CD4-positive, CD25-positive, alpha-beta regulatory T cell (primary cell): ENCODE results near the gene LIN7A. TPM values are rescaled to one million over a fixed set of nuclear protein-coding genes. Genes with fewer than 3 reads are reported as not detected.

Experiments used
- ATAC-seq, 2 donors: fragments of 150-1000 bp; cut with Tn5 transposase; one replicate each; pipeline ENCODE4 v1.10.0; 2021; ENCODE audit warnings: low read depth in 2 of 2, moderate number of reproducible peaks in 2 of 2, moderate library complexity in 1 of 2
- DNase-seq, 3 donors: peaks; one replicate each; pipeline versions ENCODE4 v3.0.0 to v3.0.0-alpha.2; 2012 to 2022; ENCODE audit warnings: mixed read lengths in 1 of 3
- H3K27ac ChIP-seq: one replicate; pipeline ENCODE4 v1.7.0; 2013; ENCODE audit warnings: mild to moderate bottlenecking, low read length; ENCODE audit not compliant: insufficient read depth, poor library complexity, severe bottlenecking
- H3K27me3 ChIP-seq: one replicate; pipeline ENCODE4 v1.7.0; 2013; ENCODE audit warnings: low read length; ENCODE audit not compliant: control insufficient read depth, insufficient read depth
- H3K36me3 ChIP-seq: one replicate; pipeline ENCODE4 v1.7.0; 2013; ENCODE audit warnings: mild to moderate bottlenecking, low read length, moderate library complexity; ENCODE audit not compliant: control insufficient read depth, insufficient read depth
- H3K4me1 ChIP-seq: 2 replicates; pipeline ENCODE4 v1.7.0; 2013; ENCODE audit warnings: mild to moderate bottlenecking, low read length; ENCODE audit not compliant: insufficient read depth, control insufficient read depth, poor library complexity, severe bottlenecking
- H3K4me3 ChIP-seq: one replicate; pipeline ENCODE4 v1.7.0; 2013; ENCODE audit warnings: low read depth, mild to moderate bottlenecking, low read length, moderate library complexity
- H3K9me3 ChIP-seq, 2 experiments: 1 replicate in 1 of 2; 2 replicates in 1 of 2; pipeline ENCODE4 v1.7.0; 2013; ENCODE audit warnings: low read length in 2 of 2, mild to moderate bottlenecking in 1 of 2, moderate library complexity in 1 of 2; ENCODE audit not compliant: control insufficient read depth in 2 of 2
- H3K27ac Mint-ChIP-seq, 3 donors: one replicate each; pipeline ENCODE4 v1.8.0; 2020 to 2022; ENCODE audit warnings: mild to moderate bottlenecking in 3 of 3, mixed read lengths in 3 of 3, moderate library complexity in 2 of 3
- H3K27me3 Mint-ChIP-seq: one replicate; pipeline ENCODE4 v1.8.0; 2022; ENCODE audit warnings: mild to moderate bottlenecking, mixed read lengths
- H3K36me3 Mint-ChIP-seq: one replicate; pipeline ENCODE4 v1.8.0; 2020; ENCODE audit warnings: mixed read lengths
- H3K4me1 Mint-ChIP-seq, 4 donors: one replicate each; pipeline ENCODE4 v1.8.0; 2020 to 2022; ENCODE audit warnings: mixed read lengths in 4 of 4, mild to moderate bottlenecking in 1 of 4
- H3K4me3 Mint-ChIP-seq, 4 donors: one replicate each; pipeline ENCODE4 v1.8.0; 2020 to 2022; ENCODE audit warnings: mild to moderate bottlenecking in 4 of 4, mixed read lengths in 4 of 4, moderate library complexity in 3 of 4
- H3K9me3 Mint-ChIP-seq, 7 donors: one replicate each; pipeline ENCODE4 v1.8.0; 2020 to 2022; ENCODE audit warnings: mixed read lengths in 7 of 7, mild to moderate bottlenecking in 3 of 7, moderate library complexity in 2 of 7
- polyA plus RNA-seq, 4 donors: library from polyadenylated mRNA; unstranded; fragments of 300-500 nt; fragmentation: Illumina TruSeq; gene quantifications; one replicate each; pipeline ENCODE4 v1.2.3, GENCODE V29; 2021
- total RNA-seq: library from RNA; stranded (reverse); gene quantifications from one replicate; pipeline ENCODE4 v1.2.3, GENCODE V29; 2022

LIN7A gene
- total and polyA plus RNA-seq, 5 donors from 2014 or later, result 0.05 to 0.80 (median 0.30) TPM

- H3K27me3 ChIP-seq, result no peaks in the 10 kb centered on the region
- ATAC-seq, result no peak
- no peaks in the 10 kb centered on the region for H3K4me1 ChIP-seq
- no peaks in the 10 kb centered on the region for H3K4me1 Mint-ChIP-seq
- H3K36me3 ChIP-seq, result no peaks in the 10 kb centered on the region
- no peaks in the 10 kb centered on the region for H3K36me3 Mint-ChIP-seq
- peaks cover 0 to 5% (median 2%) of the 10 kb centered on the region in 7 donors for H3K9me3 Mint-ChIP-seq
- H3K4me3 Mint-ChIP-seq, result no peak overlapping the region
- H3K27me3 Mint-ChIP-seq, result no peaks in the 10 kb centered on the region
- no peaks in the 10 kb centered on the region for H3K9me3 ChIP-seq
- H3K27ac ChIP-seq, result no peak overlapping the region
- DNase-seq, result no peak
- H3K4me3 ChIP-seq, result no peak overlapping the region
- no peak overlapping the region for H3K27ac Mint-ChIP-seq
Measured at GRCh38 chr12:80815351-80815750, 122.4 kb downstream of the LIN7A start.

- Mint-ChIP-seq H3K4me1 (no peaks in the 10 kb centered on the region), H3K27me3 (no peaks in the 10 kb centered on the region), H3K9me3 (peaks cover 0 to 7% (median 2%) of the 10 kb centered on the region in 7 donors), H3K36me3 (no peaks in the 10 kb centered on the region), H3K4me3 (no peak overlapping the region), H3K27ac (no peak overlapping the region)
- DNase-seq, result no peak
- Histone ChIP-seq H3K27me3 (no peaks in the 10 kb centered on the region), H3K4me1 (no peaks in the 10 kb centered on the region), H3K36me3 (no peaks in the 10 kb centered on the region), H3K9me3 (no peaks in the 10 kb centered on the region), H3K4me3 (no peak overlapping the region), H3K27ac (no peak overlapping the region)
- no peak for ATAC-seq
Measured at GRCh38 chr12:80814453-80814852, 123.3 kb downstream of the LIN7A start.

GRCh38 chr12:80813820-80814219, 123.9 kb downstream of the LIN7A start:
- no peak overlapping the region for H3K27ac ChIP-seq
- H3K4me1 ChIP-seq, result no peaks in the 10 kb centered on the region
- no peaks in the 10 kb centered on the region for H3K4me1 Mint-ChIP-seq
- no peak overlapping the region for H3K4me3 Mint-ChIP-seq
- no peaks in the 10 kb centered on the region for H3K36me3 Mint-ChIP-seq
- H3K27me3 Mint-ChIP-seq, result no peaks in the 10 kb centered on the region
- H3K27ac Mint-ChIP-seq, result no peak overlapping the region
- no peaks in the 10 kb centered on the region for H3K36me3 ChIP-seq
- DNase-seq, result no peak
- no peaks in the 10 kb centered on the region for H3K9me3 ChIP-seq
- ATAC-seq, result no peak
- H3K4me3 ChIP-seq, result no peak overlapping the region
- H3K27me3 ChIP-seq, result no peaks in the 10 kb centered on the region
- peaks cover 0 to 7% (median 2%) of the 10 kb centered on the region in 7 donors for H3K9me3 Mint-ChIP-seq

GRCh38 chr12:80811957-80812708, 125.6 kb downstream of the LIN7A start:
- Histone ChIP-seq H3K4me3 (no peak overlapping the region), H3K4me1 (no peaks in the 10 kb centered on the region), H3K27me3 (no peaks in the 10 kb centered on the region), H3K36me3 (no peaks in the 10 kb centered on the region), H3K27ac (no peak overlapping the region), H3K9me3 (no peaks in the 10 kb centered on the region)
- no peaks in the 10 kb centered on the region for H3K27me3 Mint-ChIP-seq
- no peak for ATAC-seq
- H3K36me3 Mint-ChIP-seq, result no peaks in the 10 kb centered on the region
- H3K9me3 Mint-ChIP-seq, result peaks cover 0 to 9% (median 4%) of the 10 kb centered on the region in 7 donors
- no peaks in the 10 kb centered on the region for H3K4me1 Mint-ChIP-seq
- DNase-seq, result no peak
- H3K27ac Mint-ChIP-seq, result no peak overlapping the region
- H3K4me3 Mint-ChIP-seq, result no peak overlapping the region

- Histone ChIP-seq H3K9me3 (no peaks in the 10 kb centered on the region), H3K36me3 (no peaks in the 10 kb centered on the region), H3K27ac (no peak overlapping the region), H3K4me1 (no peaks in the 10 kb centered on the region), H3K27me3 (no peaks in the 10 kb centered on the region), H3K4me3 (no peak overlapping the region)
- H3K27ac Mint-ChIP-seq, result no peak overlapping the region
- H3K9me3 Mint-ChIP-seq, result peaks cover 1 to 9% (median 4%) of the 10 kb centered on the region in 7 donors
- ATAC-seq, result no peak
- H3K36me3 Mint-ChIP-seq, result no peaks in the 10 kb centered on the region
- DNase-seq, result no peak
- H3K4me3 Mint-ChIP-seq, result no peak overlapping the region
- no peaks in the 10 kb centered on the region for H3K27me3 Mint-ChIP-seq
- H3K4me1 Mint-ChIP-seq, result no peaks in the 10 kb centered on the region
Measured at GRCh38 chr12:80810874-80811273, 126.9 kb downstream of the LIN7A start.

- no peaks in the 10 kb centered on the region for H3K4me1 Mint-ChIP-seq
- no peaks in the 10 kb centered on the region for H3K9me3 ChIP-seq
- no peaks in the 10 kb centered on the region for H3K4me1 ChIP-seq
- peaks cover 2 to 23% (median 7%) of the 10 kb centered on the region in 7 donors for H3K9me3 Mint-ChIP-seq
- no peak overlapping the region for H3K27ac ChIP-seq
- DNase-seq (no peak), ATAC-seq (no peak)
- no peak overlapping the region for H3K27ac Mint-ChIP-seq
- H3K4me3 Mint-ChIP-seq, result no peak overlapping the region
- H3K36me3 Mint-ChIP-seq, result no peaks in the 10 kb centered on the region
- no peak overlapping the region for H3K4me3 ChIP-seq
- no peaks in the 10 kb centered on the region for H3K36me3 ChIP-seq
- no peaks in the 10 kb centered on the region for H3K27me3 ChIP-seq
- no peaks in the 10 kb centered on the region for H3K27me3 Mint-ChIP-seq
Measured at GRCh38 chr12:80807640-80808288, 130.0 kb downstream of the LIN7A start.

- Histone ChIP-seq H3K9me3 (no peaks in the 10 kb centered on the region), H3K36me3 (no peaks in the 10 kb centered on the region)
Measured at GRCh38 chr12:80805106-80805505, 132.6 kb downstream of the LIN7A start.

More at GRCh38 chr12:80805106-80805505, 132.6 kb downstream of the LIN7A start:
- Histone ChIP-seq H3K27me3 (no peaks in the 10 kb centered on the region), H3K4me3 (no peak overlapping the region), H3K27ac (no peak overlapping the region), H3K4me1 (no peaks in the 10 kb centered on the region)
- peaks cover 2 to 23% (median 5%) of the 10 kb centered on the region in 7 donors for H3K9me3 Mint-ChIP-seq
- no peak for ATAC-seq
- no peaks in the 10 kb centered on the region for H3K36me3 Mint-ChIP-seq
- no peaks in the 10 kb centered on the region for H3K4me1 Mint-ChIP-seq
- no peak for DNase-seq
- H3K27me3 Mint-ChIP-seq, result no peaks in the 10 kb centered on the region
- H3K27ac Mint-ChIP-seq, result peak overlapping the region in 1 of 3 donors; percentile 43
- no peak overlapping the region for H3K4me3 Mint-ChIP-seq
